GM19372 (cell line): Measurements from ENCODE around the gene IGFBP6.

Source experiments
- ATAC-seq: cut with Tn5 transposase; IDR thresholded peaks from one replicate; pipeline ENCODE4 v1.9.1; 2021; ENCODE audit warnings: mild to moderate bottlenecking, low read depth, moderate library complexity; ENCODE audit not compliant: unreplicated experiment

The IGFBP6 gene

GRCh38 chr12:53058674-53059433, 38.6 kb upstream of the IGFBP6 start:
- no peak for ATAC-seq

- no peak for ATAC-seq
These were observed 37.9 kb upstream of the IGFBP6 start for GRCh38 chr12:53059434-53060063.

- no peak for ATAC-seq
These were observed 37.3 kb upstream of the IGFBP6 start for GRCh38 chr12:53060064-53060720.

- no peak for ATAC-seq
These were observed 36.7 kb upstream of the IGFBP6 start for GRCh38 chr12:53060721-53061276.

- ATAC-seq, result no peak
These were observed 36.0 kb upstream of the IGFBP6 start for GRCh38 chr12:53061404-53062010.

- ATAC-seq, result no peak
These were observed 35.2 kb upstream of the IGFBP6 start for GRCh38 chr12:53062011-53062961.

- no peak for ATAC-seq
These were observed 34.3 kb upstream of the IGFBP6 start for GRCh38 chr12:53062977-53063707.

- ATAC-seq, result no peak
These were observed 33.5 kb upstream of the IGFBP6 start for GRCh38 chr12:53063708-53064612.

GRCh38 chr12:53064613-53065436, 32.6 kb upstream of the IGFBP6 start:
- no peak for ATAC-seq

- ATAC-seq, result no peak
These were observed 32.0 kb upstream of the IGFBP6 start for GRCh38 chr12:53065470-53065869.

GRCh38 chr12:53065975-53066931, 31.2 kb upstream of the IGFBP6 start:
- no peak for ATAC-seq

- no peak for ATAC-seq
These were observed 30.1 kb upstream of the IGFBP6 start for GRCh38 chr12:53067074-53067992.

GRCh38 chr12:53067993-53068770, 29.3 kb upstream of the IGFBP6 start:
- ATAC-seq, result no peak

GRCh38 chr12:53068811-53069585, 28.5 kb upstream of the IGFBP6 start:
- ATAC-seq, result no peak
